Vein endothelial cell (primary cell): ENCODE data around the gene HIPK3. TPM values are rescaled to one million over a fixed set of nuclear protein-coding genes. Genes with fewer than 3 reads are reported as not detected.

Source experiments
- total RNA-seq: library from RNA; depleted of rRNA; stranded (reverse); fragments of >200 nt; gene quantifications from 2 replicates; pipeline ENCODE4 v1.2.3, GENCODE V29; 2012

HIPK3 gene
- total RNA-seq: 95.0 and 113 TPM in 2 replicates

DNA sequence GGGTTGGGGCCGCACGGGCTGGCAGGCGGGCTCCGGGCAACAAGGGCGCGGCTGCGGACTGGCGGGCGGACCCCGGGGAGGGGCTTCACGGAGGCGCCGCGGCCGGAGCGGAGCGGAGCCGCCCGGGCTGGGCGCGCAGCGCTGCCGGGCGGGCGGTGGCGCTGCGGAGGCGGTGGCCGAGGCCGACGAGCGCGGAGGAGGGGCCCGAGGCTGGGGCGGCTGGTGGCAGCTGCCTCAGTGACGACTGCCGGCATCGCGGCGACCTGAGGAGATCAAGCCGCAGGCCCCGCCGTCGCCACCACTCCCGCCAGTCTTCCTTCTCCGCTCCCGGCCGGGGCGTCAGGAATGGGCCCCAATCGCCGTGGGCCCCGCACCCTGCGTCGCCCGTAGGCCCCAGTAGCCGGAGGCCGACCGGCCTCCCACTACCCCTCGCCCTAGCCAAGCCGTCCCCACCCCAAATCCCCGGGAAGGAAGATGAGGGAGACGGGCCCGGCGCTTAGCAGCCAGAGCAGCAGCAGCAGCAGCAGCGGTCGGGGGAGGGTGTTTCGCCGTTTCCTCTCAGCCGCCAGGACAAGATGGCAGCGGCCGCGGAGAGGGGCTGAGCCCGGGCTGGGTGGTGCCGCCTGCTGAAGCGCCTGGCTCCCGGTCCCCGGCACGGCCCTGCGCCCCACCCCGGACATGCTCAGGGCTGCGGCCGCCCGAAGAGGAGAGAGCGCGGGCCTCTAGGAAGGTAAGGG is at the start of gene HIPK3:
HIPK3 (plus strand) TSS at position 222 of the 737 bp plus-strand sequence.

GRCh38 chr11:33375688-33376311 is 118.6 kb downstream of the HIPK3 start, which contains the start of gene KIAA1549L:
KIAA1549L (plus strand) TSS chr11:33376108.

Other genes with a start within 250 kb of the HIPK3 start
- 0.10 TPM in 1 of 2 replicates, not detected in the other for gene DEPDC7, start 241.5 kb upstream of the HIPK3 start, total RNA-seq
- 19.1 and 21.9 TPM in 2 replicates for gene TCP11L1, start 217.8 kb upstream of the HIPK3 start, total RNA-seq
- gene CSTF3, start 95.9 kb upstream of the HIPK3 start, total RNA-seq: 22.9 and 29.6 TPM in 2 replicates
- gene KIAA1549L, start 118.7 kb downstream of the HIPK3 start, total RNA-seq: 21.6 and 30.3 TPM in 2 replicates